Mucosa of stomach (tissue), 1 donor: ENCODE results near the gene VDR.
A peak's percentile ranks its signal among the peaks of the same experiment; 100 is the strongest.

Source experiments
- H3K27me3 ChIP-seq: one replicate; pipeline ENCODE4 v1.7.0; 2013; ENCODE audit warnings: mild to moderate bottlenecking, low read length; ENCODE audit not compliant: control insufficient read depth, insufficient read depth
- H3K36me3 ChIP-seq: one replicate; pipeline ENCODE4 v1.7.0; 2013; ENCODE audit warnings: low read length; ENCODE audit not compliant: control insufficient read depth, insufficient read depth
- H3K4me1 ChIP-seq: one replicate; pipeline ENCODE4 v1.7.0; 2013; ENCODE audit warnings: mild to moderate bottlenecking, low read length; ENCODE audit not compliant: control insufficient read depth, insufficient read depth
- H3K4me3 ChIP-seq: one replicate; pipeline ENCODE4 v1.7.0; 2013; ENCODE audit warnings: low read length
- H3K9ac ChIP-seq: one replicate; pipeline ENCODE4 v1.7.0; 2013; ENCODE audit warnings: mild to moderate bottlenecking, low read length, moderate library complexity
- H3K9me3 ChIP-seq: one replicate; pipeline ENCODE4 v1.7.0; 2013; ENCODE audit warnings: mild to moderate bottlenecking, low read length, moderate library complexity; ENCODE audit not compliant: control insufficient read depth
- donor health status: Pancreatic carcinoma.

The VDR gene

DNA sequence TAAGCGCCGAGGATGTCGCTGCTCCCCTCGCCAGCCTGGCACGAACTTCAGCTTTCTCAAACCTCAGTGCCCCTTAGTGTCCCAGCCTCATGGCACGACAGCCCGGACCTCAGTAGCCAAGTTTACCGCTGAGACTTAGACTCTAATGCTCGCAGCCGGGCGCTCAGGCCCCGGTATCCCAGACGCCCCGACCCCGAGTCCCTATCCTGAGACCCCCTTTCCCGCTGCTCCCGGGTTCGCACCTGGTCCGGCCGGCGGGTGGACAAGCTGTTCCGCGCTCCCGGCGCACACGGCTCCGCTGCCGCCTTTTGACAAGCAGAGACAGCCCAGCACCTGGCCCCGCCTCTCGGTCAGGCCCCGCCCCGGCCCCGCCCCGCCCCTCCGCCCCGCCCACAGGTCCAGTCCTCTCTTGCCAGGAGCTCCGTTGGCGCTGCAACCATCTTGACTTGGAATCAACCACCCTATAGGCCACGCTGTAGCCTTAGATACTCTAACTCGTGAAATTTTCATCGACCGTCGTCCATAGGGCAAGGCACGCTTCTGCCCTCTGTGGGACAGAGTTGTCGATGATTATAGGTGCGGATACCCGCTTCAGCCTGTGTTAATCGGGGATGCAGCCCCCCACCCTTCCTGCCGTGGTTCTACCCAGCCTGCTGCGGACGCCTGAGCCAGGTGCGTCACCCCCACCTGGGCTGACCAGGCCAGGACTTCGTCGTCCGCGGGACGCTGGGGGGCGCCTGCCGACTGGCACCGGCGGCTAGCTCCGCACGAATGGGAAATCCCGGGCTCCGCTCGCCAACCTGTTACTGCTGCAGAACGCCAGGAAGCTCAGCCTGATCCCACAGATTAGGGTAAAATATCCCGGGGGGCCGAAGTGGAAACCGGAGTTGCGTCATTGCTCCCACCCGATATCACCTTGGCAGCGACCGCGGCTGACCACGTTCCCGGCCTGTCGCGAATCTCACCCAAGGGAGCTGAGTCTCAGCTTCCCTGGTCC, at the start of gene VDR:
Gene VDR (minus strand): TSS at position 282 of the 997 bp plus-strand sequence. CDS start 25,881 bp downstream, outside the sequence.
- Histone ChIP-seq H3K9ac (peak within 1 kb of the TSS; percentile 68), H3K36me3 (no peaks in the 10 kb centered on the region), H3K4me3 (peak within 1 kb of the TSS; percentile 49), H3K4me1 (peaks cover 43% of the 10 kb centered on the region), H3K9me3 (no peaks in the 10 kb centered on the region), H3K27me3 (no peaks in the 10 kb centered on the region)

GRCh38 chr12:47954058-47954457, 49.3 kb upstream of the VDR start:
- Histone ChIP-seq H3K27me3 (peaks cover 4% of the 10 kb centered on the region), H3K9ac (no peak overlapping the region), H3K4me3 (no peak overlapping the region), H3K4me1 (no peaks in the 10 kb centered on the region), H3K9me3 (no peaks in the 10 kb centered on the region), H3K36me3 (no peaks in the 10 kb centered on the region)

- Histone ChIP-seq H3K4me1 (no peaks in the 10 kb centered on the region), H3K4me3 (no peak overlapping the region), H3K27me3 (peaks cover 4% of the 10 kb centered on the region), H3K9me3 (no peaks in the 10 kb centered on the region), H3K36me3 (no peaks in the 10 kb centered on the region), H3K9ac (no peak overlapping the region)
These were observed 46.2 kb upstream of the VDR start for GRCh38 chr12:47950856-47951468.

- H3K9me3 ChIP-seq, result no peaks in the 10 kb centered on the region
- H3K9ac ChIP-seq, result no peak overlapping the region
- no peaks in the 10 kb centered on the region for H3K36me3 ChIP-seq
- peaks cover 4% of the 10 kb centered on the region for H3K27me3 ChIP-seq
- H3K4me3 ChIP-seq, result no peak overlapping the region
- no peaks in the 10 kb centered on the region for H3K4me1 ChIP-seq
These were observed 44.9 kb upstream of the VDR start for GRCh38 chr12:47949441-47950341.

GRCh38 chr12:47947341-47947740, 42.5 kb upstream of the VDR start:
- Histone ChIP-seq H3K9ac (no peak overlapping the region), H3K4me3 (no peak overlapping the region), H3K27me3 (peaks cover 14% of the 10 kb centered on the region), H3K9me3 (no peaks in the 10 kb centered on the region), H3K4me1 (peaks cover 6% of the 10 kb centered on the region), H3K36me3 (no peaks in the 10 kb centered on the region)

DNA sequence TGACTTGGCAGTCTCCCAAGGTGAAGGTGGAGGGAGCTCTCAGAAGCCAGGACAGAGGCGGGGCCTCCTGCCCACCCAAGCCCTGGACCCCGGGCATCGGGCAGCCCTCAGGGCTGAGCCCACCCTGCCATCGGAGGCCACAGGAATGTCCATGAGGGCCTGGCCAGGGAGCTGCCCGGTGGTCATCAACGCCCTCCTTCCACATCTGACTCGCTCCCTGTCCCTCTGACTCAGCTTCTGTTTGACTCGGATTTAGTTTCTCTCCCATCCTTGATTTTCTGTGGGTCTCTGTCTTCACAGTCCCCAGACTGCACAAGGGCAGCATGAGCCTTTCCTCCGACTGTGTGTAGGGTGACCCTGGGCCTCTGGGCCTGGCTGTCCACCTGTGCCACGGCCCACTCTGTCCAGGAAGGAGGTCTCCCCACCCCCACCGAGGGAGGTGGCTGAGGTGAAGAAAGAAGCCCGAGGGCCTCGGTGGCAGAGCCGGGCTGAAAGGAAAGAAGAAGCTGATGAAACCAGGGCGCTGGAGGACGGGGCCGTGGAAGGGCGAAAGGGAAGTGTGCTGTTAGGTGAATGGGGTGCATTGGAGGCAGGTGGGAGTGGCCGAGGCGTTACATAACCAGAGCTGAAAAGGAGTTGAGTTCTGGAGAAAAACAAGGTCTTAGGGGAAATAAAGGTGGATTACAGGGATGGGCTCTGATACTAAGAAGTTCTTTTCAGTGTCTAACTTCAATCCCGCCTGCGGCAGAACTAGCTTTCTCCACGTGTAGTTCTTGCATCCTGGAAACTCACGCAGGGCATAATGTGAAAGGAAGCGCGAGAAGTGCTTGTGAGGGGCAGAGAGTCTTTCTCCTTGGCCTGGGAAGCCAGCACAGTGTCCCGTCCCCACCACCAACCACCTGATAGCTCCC, 41.9 kb upstream of the VDR start:
- no peaks in the 10 kb centered on the region for H3K9me3 ChIP-seq
- peaks cover 21% of the 10 kb centered on the region for H3K27me3 ChIP-seq
- peaks cover 11% of the 10 kb centered on the region for H3K4me1 ChIP-seq
- no peaks in the 10 kb centered on the region for H3K36me3 ChIP-seq
- H3K9ac ChIP-seq, result no peak overlapping the region
- no peak overlapping the region for H3K4me3 ChIP-seq

DNA sequence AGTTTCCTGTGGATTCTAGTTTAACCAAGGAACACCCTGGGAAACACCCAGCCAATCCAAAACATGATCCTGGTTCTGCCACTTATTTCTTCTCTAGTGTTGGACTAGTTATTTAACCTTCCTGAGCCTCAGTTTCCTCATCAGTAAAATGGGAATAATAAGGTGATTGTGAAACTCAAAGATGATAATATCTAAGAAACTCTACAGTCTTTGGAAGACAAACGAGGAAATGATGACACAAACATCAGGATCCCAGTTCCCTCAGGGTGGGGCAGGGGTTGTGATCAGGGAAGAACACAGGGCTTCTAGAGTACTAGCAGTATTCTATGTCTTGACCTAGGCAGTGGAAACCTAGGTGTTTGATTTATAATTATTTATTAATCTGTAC, 40.5 kb upstream of the VDR start:
- peaks cover 22% of the 10 kb centered on the region for H3K27me3 ChIP-seq
- H3K9ac ChIP-seq, result no peak overlapping the region
- H3K9me3 ChIP-seq, result no peaks in the 10 kb centered on the region
- peaks cover 11% of the 10 kb centered on the region for H3K4me1 ChIP-seq
- no peaks in the 10 kb centered on the region for H3K36me3 ChIP-seq
- no peak overlapping the region for H3K4me3 ChIP-seq

DNA sequence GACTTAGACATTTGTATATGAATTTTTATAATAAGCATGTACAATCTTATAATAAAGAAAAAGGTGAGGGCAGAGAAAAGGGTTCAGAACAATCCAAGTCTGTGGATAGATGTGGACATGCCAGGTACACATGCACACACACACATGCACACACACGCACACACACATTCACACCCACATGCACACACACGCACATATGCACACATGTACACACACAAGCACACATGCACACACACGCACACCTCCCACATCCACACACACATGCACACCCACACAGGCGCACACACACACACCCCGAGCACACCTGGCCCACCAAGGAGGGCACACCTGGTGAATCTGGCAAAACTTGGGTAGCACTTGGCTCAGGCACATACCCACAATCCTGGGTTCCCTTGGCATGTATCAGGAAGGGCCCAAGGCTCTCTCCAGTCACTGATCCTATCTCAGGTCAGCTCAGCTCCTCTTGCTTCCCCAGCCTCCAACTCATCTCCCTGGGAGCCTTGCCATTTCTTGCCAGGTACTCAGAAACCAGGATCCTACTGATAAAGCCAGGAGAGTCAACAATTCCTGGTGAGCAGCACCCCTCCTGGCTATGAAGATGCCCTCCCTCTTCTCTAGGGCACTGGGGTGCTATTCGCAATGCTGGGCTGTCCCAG, 40.0 kb upstream of the VDR start:
- Histone ChIP-seq H3K4me1 (peaks cover 11% of the 10 kb centered on the region), H3K4me3 (no peak overlapping the region), H3K36me3 (no peaks in the 10 kb centered on the region), H3K9ac (no peak overlapping the region), H3K9me3 (no peaks in the 10 kb centered on the region), H3K27me3 (peaks cover 22% of the 10 kb centered on the region)

GRCh38 chr12:47943623-47944340, 39.0 kb upstream of the VDR start:
- Histone ChIP-seq H3K9me3 (no peaks in the 10 kb centered on the region), H3K4me3 (no peak overlapping the region), H3K9ac (no peak overlapping the region), H3K4me1 (peaks cover 11% of the 10 kb centered on the region), H3K36me3 (no peaks in the 10 kb centered on the region), H3K27me3 (peaks cover 22% of the 10 kb centered on the region)

DNA sequence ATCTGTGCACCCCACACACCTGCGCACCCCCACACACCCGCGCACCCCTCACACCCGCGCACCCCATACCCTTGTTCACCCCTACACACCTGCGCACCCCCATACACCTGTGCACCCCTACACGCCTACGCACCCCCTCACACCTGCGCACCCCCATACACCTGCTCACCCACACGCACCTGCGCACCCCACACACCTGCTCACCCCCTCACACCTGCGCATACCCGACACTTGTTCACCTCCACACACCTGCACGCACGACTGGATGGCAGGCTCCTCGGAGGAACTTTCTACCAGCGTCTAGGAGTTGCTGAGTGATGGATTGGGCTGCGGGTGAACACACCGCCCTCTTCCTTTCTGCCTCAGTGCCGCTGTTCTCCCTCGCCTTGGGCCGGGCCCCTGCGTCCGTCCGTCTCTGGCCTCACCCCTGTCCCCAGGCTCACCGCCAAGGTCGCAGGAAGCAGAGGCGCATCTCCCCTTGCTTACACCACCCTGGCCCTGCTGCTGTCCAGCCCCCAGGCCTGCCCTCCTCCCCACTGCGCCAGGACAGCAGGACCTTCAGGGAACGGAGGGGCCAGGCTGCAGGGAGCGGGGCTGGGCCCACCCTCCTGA, 37.9 kb upstream of the VDR start:
- no peaks in the 10 kb centered on the region for H3K36me3 ChIP-seq
- H3K9me3 ChIP-seq, result no peaks in the 10 kb centered on the region
- peaks cover 11% of the 10 kb centered on the region for H3K4me1 ChIP-seq
- H3K9ac ChIP-seq, result no peak overlapping the region
- peaks cover 22% of the 10 kb centered on the region for H3K27me3 ChIP-seq
- no peak overlapping the region for H3K4me3 ChIP-seq
